Spleen (tissue), 7 donors: ENCODE results near the gene NEK9.

ENCODE experiments used
- CTCF ChIP-seq, 11 experiments: fragments of 200-600 bp in 7 of 11; fragments of 450-650 bp in 4 of 11; sonication (generic) in 4 of 11; IDR thresholded peaks in 8 of 11; conservative IDR thresholded peaks in 3 of 11; 1 replicate in 7 of 11; 2 replicates in 4 of 11; pipeline versions ENCODE4 v1.4.0 to v1.8.0; 2016 to 2021; ENCODE audit warnings: antibody characterized with exemption in 11 of 11, inconsistent platforms in 4 of 11, mild to moderate bottlenecking in 1 of 11
- POLR2AphosphoS5 ChIP-seq, 3 donors: sonication (generic); formaldehyde crosslinking; IDR thresholded peaks; one replicate each; pipeline ENCODE4 v1.5.1; 2017; ENCODE audit warnings: antibody characterized with exemption in 3 of 3
- donor health status: DM: no; HTN: no; CAD: no; lungs with moderate emphysema.
- donor health status: DM: no; HTN: no; CAD: no.
- donor health status: DM: no; HTN: no; CAD: no.

GRCh38 chr14:75107186-75107585 lies 19.7 kb downstream of the NEK9 start:
- TF ChIP-seq CTCF (IDR thresholded peaks at IDR 0.05 in 8 of 11, conservative IDR thresholded peaks at IDR 0.05 in 3 of 11) (no peak), POLR2AphosphoS5 (IDR thresholded peaks at IDR 0.05) (no peak)
